Stimulated activated CD4-positive, alpha-beta T cell treated with anti-CD3 and anti-CD28 coated beads, TNF-alpha, amount 100 ng/mL, for 48 hours (primary cell): ENCODE measurements around the gene ATP2B2.

Experiments
- DNase-seq, 3 donors: peaks; one replicate each; pipeline ENCODE4 v3.0.0-alpha.2; 2020; ENCODE audit warnings: low read depth in 3 of 3

Gene ATP2B2

DNA sequence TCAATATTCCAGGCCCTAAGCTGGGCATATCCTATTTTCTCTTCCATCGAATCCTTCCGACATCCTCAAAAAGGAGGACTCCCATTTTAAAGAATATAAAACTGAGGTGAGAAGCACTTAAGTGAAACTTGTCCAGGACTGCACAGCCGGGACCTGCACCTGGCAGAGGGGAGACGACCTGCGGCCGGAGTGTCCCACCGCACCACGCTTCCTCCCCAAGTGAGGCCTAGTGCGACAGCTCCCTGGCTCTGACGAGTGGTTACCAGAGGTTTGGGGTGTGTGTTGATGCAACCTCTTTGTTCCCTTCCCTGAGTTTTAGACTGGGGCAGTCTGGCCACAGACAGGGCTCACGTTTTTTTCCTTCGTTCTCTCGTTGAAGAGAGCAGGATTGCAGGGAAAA is 24.9 kb upstream of the ATP2B2 start:
- DNase-seq = no peak

DNA sequence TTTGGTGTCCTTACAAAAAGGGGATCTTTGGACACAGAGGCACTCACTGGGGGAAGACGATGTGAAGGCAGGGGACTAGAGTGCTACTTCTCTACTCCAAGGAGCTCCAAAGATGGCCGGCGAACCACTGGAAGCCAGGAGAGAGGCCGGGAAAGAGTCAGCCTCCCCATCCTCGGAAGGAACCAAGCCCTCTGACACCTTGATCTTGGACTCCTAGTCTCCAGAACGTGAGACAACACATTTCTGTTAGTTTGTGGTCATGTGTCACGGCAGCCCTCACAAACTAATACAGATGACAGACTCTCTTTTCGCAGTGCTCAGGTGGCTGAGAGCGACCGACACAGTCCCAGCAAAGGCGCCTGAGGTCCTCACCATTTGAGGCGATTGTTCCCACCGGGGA is 24.4 kb upstream of the ATP2B2 start:
- no peak for DNase-seq

DNA sequence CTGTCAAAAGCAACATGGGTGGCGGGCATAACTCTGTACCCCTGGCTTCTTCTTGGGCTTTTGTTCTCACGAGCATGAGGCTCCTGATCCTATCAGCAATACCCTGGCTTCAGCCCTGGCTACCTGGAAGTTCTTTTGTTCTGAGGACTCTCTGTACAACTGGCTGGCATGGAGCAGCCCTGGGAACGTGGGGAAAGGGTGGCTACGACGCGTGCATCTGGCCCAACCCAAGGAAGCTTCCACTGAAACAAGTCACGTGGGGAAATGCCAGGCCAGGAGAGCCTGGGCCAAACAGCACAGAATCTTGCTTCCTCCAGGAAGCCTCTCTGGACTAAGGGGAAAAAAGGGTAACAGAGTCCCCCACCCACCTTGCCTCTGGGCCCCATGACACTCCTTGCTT is 22.7 kb upstream of the ATP2B2 start:
- no peak for DNase-seq

DNA sequence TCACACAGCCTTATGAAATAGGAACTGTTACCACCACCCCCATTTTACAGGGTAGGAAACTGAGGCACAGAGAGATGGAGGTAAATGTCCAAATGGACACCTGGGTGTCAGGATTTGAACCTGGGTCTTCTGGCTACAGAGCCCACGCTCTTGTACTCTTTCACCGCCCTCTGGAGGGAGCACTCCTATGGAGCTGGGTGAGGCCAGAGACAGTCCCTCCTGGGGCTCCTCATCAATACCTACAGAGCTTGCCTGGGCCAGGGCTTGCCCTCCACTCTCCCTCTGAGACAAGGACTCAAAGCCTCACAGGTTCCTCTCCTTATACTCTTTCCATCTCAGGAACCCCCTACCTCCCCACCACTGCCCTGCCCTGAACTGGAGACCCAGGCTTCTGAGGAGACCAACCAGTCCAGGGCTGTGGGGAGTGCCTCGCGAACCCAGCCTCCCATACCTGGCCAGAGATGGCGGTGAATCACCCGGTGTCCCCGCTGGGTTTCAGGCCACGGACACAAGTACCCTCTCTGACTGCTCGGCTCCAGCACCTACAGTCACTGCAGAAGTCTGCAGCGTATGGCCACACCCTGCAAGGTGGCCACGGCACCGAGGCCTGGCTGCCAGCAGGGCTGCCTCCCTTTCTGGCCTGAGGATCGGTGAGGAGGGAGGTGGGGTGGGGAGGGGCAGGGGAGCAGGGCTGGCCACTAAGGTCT is 22.1 kb upstream of the ATP2B2 start:
- no peak for DNase-seq

DNA sequence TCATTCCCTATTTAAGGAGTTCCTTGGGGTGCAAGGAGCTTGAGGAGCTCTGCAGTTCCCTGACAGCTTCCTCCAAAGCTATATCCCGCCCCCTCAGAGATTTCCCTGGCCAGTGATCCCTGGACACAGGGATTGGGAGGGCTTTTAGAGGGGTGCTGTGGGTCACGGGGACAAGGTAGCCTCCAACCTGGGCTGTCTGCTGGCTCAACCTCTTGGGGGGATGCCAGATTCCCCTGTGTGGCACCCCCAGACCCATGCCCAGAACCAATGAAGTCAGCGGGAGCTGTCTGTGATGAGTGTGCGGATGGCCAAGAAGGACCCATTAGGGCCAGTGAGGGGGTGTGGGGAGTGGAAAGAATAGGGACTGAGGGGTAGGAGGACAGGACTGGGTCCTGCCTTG is 21.0 kb upstream of the ATP2B2 start:
- no peak for DNase-seq

DNA sequence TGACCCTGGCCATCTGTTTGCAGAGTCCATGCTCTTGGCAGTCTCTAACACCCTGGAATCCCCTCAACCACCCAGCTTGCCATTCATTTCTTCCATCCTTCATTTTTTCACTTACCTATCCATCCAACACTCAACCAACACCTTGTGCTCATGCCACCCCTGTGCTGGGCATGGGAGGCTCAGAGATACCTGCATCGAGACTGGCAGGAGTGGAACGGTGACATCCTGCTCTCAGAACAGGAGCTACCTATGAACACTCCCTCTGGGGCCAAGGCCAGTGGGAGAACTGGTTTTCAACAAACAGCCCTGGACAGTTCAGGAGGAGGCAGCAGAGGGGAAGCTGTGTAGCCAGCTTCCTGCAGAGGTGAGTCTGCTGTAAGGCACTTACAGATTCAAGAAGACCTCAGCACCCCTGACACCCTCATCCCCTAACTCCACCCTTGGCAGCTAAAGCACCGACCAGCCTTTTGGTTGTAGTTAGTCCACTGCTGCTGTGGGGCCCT is 19.5 kb upstream of the ATP2B2 start:
- DNase-seq = no peak

DNA sequence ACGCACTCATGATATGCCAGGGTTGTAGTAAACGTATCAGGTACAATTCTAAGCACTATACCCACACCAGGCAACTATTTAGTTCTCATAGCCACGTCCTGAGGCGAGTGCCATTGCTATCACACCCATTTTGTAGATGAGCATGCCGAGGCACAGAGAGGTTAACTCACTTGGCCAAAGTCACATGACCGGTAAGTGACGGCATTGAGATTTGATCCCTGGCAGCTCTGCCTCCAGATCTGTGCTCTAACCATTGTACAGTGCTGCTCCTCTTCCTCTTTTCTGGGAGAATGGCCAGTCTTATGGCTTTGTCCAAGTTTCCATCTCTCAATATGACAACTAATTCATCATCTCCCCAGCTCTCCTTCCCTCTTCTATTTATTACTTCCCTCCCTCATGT is 18.9 kb upstream of the ATP2B2 start:
- no peak for DNase-seq

- no peak for DNase-seq
Measured at GRCh38 chr3:10523561-10523960, 18.2 kb upstream of the ATP2B2 start.

DNA sequence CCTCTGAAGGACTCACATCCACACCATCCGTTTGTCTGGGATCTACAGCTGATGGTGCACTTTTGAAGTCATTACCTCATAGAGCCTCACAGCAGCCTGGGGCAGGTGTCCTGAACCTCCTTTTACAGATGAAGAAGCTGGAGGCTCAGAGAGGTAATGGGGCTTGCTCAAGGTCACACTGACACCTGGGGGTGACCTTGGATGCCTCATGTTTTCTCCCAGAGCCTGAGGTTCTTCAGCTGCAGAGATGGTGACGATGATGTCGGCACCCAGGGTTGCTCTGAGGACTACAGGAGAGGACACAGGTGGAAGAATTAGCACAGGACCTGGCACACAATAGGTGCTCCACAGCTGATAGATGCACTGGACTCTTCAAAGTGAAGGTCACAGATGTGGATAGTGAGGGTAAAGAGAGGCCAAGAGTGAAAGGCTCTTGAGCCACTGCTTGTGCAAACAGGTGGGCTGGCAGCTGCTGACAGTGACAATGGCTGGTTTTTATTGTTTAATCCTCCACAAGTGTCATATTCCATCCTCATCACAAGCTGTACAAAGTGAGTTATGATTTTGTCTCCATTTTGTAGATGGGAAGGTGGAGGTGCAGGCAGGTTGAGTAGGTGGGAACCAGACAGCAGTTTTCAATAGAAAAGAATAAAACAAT is 17.4 kb upstream of the ATP2B2 start:
- no peak for DNase-seq

GRCh38 chr3:10521772-10522441 is 16.5 kb upstream of the ATP2B2 start:
- no peak for DNase-seq

- DNase-seq = no peak
Measured at GRCh38 chr3:10520072-10520471, 14.7 kb upstream of the ATP2B2 start.

GRCh38 chr3:10519236-10519635 is 13.8 kb upstream of the ATP2B2 start:
- no peak for DNase-seq

GRCh38 chr3:10518506-10519150 is 13.2 kb upstream of the ATP2B2 start:
- DNase-seq = no peak

DNA sequence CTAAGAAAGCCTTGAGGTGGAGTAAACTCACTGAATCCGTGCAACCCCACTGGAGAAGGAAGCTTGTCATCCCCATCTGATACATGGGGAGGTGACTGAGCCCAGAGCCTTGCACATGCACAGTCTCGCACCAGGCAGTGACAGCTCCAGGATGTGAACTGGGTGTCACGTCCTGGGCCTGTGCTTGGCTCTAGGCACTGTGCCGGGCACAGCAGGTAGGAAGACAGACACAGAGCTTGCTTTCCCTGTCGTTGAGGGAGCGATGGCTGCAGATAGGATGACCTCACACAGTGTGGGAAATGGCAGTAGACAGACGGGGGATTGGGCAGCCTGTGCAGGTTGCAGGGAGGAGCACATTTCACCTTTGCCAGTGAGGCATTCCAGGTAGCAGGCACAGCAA is 12.2 kb upstream of the ATP2B2 start:
- DNase-seq = no peak

- no peak for DNase-seq
Measured at GRCh38 chr3:10516544-10517452, 11.4 kb upstream of the ATP2B2 start.

DNA sequence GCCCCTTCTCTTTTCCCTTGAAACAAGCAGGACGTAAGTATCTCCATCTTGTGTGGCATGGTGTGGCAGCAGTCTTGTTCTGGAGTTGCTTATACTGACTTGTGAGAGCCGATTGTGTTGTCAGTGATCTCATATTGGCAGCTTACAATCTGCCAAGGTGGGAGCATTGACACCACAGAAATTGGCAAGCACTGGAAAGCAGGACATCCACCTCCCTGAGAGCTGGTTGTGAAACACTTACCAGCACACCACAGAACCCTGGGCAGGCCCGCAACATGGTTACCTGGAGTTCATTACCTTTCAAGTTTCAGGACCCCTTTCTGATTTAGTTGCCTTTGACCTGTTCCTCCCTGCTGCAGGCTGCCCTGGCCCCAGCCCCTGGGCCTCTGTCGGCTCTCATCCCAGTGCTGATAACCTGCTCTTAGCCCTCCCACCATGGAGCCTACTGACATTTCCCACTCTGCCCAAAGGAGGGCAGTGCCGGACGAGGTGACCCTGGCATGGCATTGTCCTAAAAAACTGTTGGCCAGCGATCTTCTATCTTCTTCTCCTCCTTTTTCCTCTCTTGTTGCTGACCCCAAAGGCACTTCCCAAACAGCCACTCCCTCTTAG is 10.6 kb upstream of the ATP2B2 start:
- no peak for DNase-seq

- no peak for DNase-seq
Measured at GRCh38 chr3:10515396-10515795, 10.0 kb upstream of the ATP2B2 start.

DNA sequence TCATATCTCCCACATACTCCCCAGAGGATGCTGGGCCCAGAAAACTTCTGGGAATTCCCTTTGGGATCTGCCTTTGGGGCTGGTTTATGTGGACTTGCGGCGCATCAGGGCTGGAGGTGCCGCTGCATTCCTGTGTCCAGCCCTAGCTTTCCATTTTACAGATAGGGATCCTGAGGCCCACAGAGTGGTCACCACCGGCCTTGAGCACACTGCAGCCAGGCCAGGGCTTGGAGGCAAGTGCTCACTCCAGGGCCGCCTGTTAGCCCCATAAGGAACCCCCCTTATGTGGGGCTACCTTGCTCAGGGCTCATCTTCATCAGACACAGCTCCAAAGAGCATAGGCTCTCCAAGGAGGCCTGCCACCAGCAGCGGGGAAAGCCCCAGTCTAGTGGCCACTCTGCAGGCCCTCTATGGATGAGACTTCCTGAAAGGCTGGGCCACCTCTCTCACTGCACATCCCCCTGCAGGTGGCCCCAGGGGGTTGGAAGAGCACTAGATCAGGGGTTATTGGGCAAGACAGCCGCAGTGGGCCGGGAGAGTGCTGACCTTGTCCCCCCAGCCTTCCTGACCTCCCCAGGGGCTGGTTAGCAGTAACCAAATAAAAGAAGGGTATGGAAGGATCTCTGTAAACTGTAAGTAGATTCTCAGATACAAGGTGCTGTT is 9.2 kb upstream of the ATP2B2 start:
- DNase-seq = no peak

GRCh38 chr3:10513306-10513705 is 7.9 kb upstream of the ATP2B2 start:
- DNase-seq = no peak

DNA sequence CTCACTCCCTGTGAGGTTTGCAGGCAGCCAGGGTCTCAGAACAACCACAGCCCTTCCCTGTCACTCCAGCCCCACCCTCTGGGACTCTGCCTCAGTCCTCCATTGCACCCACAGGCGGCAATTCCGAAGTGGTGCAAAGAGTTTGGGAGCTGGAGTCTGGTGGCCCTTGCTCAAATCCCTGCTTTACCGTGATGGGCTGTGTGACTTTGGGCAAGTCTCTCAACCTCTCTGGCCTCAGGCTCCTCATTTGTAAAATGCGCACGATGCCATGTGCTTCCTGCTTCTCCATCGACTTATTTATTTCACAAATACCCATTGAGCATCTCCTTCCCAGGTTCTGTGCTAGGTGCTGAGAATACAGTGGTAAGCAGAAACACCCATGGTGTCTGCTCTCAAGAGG is 7.3 kb upstream of the ATP2B2 start:
- no peak for DNase-seq
